Measurements from ENCODE around the gene MYL10.
A peak's percentile ranks its signal among the peaks of the same experiment; 100 is the strongest.
"Not testable (repeated sequence)": the region's sequence is repeated elsewhere in the genome, so short reads cannot be mapped to it uniquely, and the experiment has no call there.

The MYL10 gene

DNA sequence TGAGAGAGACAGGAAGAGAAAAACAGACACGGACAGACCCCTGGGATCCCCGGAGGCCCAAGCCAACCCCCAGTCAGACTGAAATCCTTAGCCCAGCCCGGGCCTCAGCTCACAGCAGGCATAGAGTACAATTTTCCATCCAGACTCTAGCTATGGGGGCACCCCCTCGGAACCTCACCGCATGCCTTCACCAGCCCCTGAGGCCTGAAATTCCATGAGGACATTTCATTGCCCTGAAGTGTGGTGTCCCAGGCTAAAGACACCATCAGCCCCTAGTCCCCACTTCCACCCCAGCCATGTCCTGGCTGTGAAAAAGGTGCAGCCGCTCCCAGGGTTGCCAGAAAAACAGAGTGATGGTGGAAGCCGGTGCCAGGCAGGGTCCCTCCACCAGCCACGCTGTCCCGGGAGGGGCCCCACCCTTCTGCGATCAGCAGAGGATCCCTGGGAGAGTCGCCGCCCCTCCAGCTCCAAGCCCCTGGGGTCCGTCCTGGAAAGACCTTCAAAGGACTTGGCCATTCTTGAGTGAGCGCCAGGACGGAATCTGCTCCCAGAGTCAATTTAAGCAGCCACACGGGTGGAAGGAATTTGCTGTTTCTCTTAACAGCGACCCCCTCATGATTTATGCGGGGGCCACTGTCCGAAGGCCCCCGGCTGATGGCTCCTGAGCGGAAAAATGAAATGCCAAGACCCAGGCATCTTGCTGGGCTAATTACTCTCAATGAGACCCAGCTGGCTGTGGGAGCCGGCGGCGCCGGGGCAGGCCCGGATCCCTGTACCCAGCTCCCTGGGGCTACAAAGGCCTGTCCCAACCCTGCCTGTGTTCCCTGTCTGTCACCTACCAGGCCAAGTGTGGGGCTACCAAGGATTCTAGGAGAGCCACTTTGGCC, 23.2 kb downstream of the MYL10 start:
- Histone ChIP-seq H3K27me3 (ENCODE audit: control insufficient read depth, insufficient read depth, low read length) (no peaks in the 10 kb centered on the region), H2AFZ (no peak overlapping the region), H3K4me3 (ENCODE audit: low read depth, low read length) (no peak overlapping the region), H3K9ac (no peak overlapping the region), H3K9me3 (ENCODE audit: control insufficient read depth, low read length) (no peaks in the 10 kb centered on the region), H3K4me2 (ENCODE audit: low read length) (no peak overlapping the region), H3K79me2 (no peaks in the 10 kb centered on the region), H3K4me1 (peaks cover 4% of the 10 kb centered on the region), H3K27ac (no peak overlapping the region), H3K36me3 (ENCODE audit: control insufficient read depth, insufficient read depth, low read length) (no peaks in the 10 kb centered on the region)
- TF ChIP-seq, protein P1, sequence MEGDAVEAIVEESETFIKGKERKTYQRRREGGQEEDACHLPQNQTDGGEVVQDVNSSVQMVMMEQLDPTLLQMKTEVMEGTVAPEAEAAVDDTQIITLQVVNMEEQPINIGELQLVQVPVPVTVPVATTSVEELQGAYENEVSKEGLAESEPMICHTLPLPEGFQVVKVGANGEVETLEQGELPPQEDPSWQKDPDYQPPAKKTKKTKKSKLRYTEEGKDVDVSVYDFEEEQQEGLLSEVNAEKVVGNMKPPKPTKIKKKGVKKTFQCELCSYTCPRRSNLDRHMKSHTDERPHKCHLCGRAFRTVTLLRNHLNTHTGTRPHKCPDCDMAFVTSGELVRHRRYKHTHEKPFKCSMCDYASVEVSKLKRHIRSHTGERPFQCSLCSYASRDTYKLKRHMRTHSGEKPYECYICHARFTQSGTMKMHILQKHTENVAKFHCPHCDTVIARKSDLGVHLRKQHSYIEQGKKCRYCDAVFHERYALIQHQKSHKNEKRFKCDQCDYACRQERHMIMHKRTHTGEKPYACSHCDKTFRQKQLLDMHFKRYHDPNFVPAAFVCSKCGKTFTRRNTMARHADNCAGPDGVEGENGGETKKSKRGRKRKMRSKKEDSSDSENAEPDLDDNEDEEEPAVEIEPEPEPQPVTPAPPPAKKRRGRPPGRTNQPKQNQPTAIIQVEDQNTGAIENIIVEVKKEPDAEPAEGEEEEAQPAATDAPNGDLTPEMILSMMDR (IDR thresholded peaks at IDR 0.05), result no peak

DNA sequence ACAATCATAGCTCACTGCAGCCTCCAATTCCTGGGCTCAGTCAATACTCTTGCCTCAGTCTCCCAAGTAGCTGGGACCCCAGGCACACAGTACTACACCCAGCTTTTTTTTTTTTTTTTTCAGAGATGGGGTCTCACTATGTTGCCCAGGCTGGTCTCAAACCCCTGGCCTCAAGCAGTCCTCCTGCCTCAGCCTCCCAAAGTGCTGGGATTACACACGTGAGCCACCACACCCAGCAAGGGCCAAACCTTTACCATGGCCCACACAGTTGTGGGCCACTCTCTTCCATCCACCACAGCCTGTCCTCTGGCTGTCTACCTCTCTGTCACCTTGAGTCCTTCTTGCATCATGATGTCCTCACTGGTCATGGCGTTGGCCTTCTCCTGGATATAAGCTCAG, 24.2 kb downstream of the MYL10 start:
- not testable (repeated sequence) for H3K4me3 ChIP-seq (ENCODE audit: low read depth, low read length); H3K9me3 ChIP-seq (ENCODE audit: control insufficient read depth, low read length); H2AFZ ChIP-seq; H3K79me2 ChIP-seq; H3K27ac ChIP-seq; H3K27me3 ChIP-seq (ENCODE audit: control insufficient read depth, insufficient read depth, low read length); H3K36me3 ChIP-seq (ENCODE audit: control insufficient read depth, insufficient read depth, low read length); H3K9ac ChIP-seq; H3K4me1 ChIP-seq; H3K4me2 ChIP-seq (ENCODE audit: low read length)

DNA sequence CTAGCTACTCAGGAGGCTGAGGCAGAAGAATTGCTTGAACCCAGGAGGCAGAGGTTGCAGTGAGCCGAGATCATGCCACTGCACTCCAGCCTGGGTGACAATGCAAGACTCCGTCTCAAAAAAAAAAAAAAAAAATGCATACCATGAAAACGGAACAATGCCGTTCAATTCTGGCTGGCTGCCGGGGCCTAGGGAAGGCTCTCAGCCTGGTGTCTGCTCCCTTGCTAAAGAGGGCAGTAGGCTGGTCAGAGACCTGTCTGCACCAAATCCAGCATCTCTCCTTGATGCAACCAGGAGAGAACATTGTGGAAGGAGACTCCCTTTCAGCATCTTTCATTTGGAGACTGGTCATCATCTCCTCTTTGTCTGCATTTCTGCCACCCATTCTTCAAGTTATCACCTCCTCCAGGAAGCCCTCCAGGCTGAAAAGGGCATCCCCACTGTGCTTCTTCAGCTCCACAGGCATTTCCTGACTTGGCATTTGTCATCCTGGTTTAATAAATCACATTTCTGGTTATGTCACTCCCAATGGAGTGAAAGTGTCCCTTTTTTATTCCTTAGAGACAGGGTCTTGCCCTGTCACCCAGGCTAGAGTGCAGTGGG, 24.7 kb downstream of the MYL10 start:
- TF ChIP-seq, protein P1 (IDR thresholded peaks at IDR 0.05), result no peak

DNA sequence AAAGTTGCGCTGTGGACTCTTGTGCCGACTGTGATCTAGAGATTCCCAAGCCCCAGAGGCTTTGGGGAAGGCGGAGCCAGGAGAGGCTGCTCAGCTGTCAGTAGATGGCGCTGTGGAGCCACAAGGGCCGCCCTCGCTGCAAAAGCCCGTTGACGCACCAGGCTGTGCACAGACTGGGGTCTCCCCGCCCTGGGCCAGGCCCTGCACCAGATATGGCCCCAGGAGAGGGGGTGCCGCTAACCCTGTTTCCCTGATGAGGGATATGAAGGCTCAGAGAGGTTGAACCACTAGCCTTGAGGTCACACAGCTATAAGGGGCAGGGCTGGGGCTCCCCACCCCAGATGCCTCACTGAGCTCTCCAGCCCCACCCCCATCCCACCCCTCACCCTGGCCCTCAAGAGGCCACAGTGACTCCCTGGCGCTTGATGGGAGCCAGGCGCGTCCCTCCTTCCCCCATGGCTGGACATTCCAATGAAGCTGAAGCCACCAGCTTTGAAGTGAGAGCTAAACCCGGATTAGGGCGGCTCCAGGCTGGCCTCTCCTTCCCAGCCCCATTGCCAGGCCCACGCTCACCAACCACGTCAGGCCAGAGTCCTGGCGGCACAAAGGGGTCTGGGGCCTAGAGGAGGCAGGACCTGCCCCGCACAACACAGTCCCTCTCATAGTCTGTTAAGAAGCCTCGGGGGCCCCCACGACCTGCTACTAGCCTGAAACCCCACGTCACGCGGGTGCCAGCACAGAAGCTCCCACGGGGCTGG, 26.4 kb downstream of the MYL10 start:
- H2AFZ ChIP-seq, result peak overlapping the region; percentile 34
- H3K9ac ChIP-seq, result no peak overlapping the region
- H3K4me1 ChIP-seq, result no peaks in the 10 kb centered on the region
- H3K27me3 ChIP-seq (ENCODE audit: control insufficient read depth, insufficient read depth, low read length), result no peaks in the 10 kb centered on the region
- H3K27ac ChIP-seq, result no peak overlapping the region
- H3K4me2 ChIP-seq (ENCODE audit: low read length), result peak overlapping the region; percentile 26
- no peaks in the 10 kb centered on the region for H3K9me3 ChIP-seq (ENCODE audit: control insufficient read depth, low read length)
- H3K79me2 ChIP-seq, result no peaks in the 10 kb centered on the region
- H3K4me3 ChIP-seq (ENCODE audit: low read depth, low read length), result no peak overlapping the region
- TF ChIP-seq, protein P1 (IDR thresholded peaks at IDR 0.05), result peak; percentile 85
- no peaks in the 10 kb centered on the region for H3K36me3 ChIP-seq (ENCODE audit: control insufficient read depth, insufficient read depth, low read length)

More for the DNA sequence above, 24.7 kb downstream of the MYL10 start:
- H3K27ac ChIP-seq, result no peak overlapping the region
- no peak overlapping the region for H2AFZ ChIP-seq
- no peaks in the 10 kb centered on the region for H3K79me2 ChIP-seq
- H3K27me3 ChIP-seq (ENCODE audit: control insufficient read depth, insufficient read depth, low read length), result no peaks in the 10 kb centered on the region
- no peaks in the 10 kb centered on the region for H3K36me3 ChIP-seq (ENCODE audit: control insufficient read depth, insufficient read depth, low read length)
- H3K9me3 ChIP-seq (ENCODE audit: control insufficient read depth, low read length), result no peaks in the 10 kb centered on the region
- H3K4me3 ChIP-seq (ENCODE audit: low read depth, low read length), result no peak overlapping the region
- H3K4me1 ChIP-seq, result peaks cover 4% of the 10 kb centered on the region
- no peak overlapping the region for H3K9ac ChIP-seq
- no peak overlapping the region for H3K4me2 ChIP-seq (ENCODE audit: low read length)

DNA sequence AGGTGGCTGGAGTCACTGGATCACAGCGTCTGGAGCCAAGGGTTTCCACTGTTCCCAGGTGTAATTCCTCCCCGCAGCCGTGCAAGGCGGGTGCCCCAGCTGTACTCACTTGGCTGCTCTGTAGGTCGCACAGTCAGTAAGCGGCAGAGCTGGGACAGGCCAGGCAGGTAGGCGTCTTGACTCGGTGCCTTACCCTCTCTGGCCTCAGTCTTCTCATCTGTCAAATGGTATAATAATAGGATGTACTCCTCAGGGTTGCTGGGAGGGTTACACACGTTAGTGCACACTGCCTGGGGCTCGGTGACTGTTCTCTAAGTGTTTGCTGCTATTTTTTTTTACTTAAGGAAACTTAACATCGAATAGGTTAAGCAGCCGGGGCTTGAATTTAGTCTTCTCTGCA, 27.0 kb downstream of the MYL10 start:
- Histone ChIP-seq H3K36me3 (ENCODE audit: control insufficient read depth, insufficient read depth, low read length) (no peaks in the 10 kb centered on the region), H3K4me1 (no peaks in the 10 kb centered on the region), H3K9ac (no peak overlapping the region), H3K79me2 (no peaks in the 10 kb centered on the region), H3K4me2 (ENCODE audit: low read length) (peak overlapping the region; percentile 26), H2AFZ (peak overlapping the region; percentile 34), H3K27ac (no peak overlapping the region), H3K4me3 (ENCODE audit: low read depth, low read length) (no peak overlapping the region), H3K27me3 (ENCODE audit: control insufficient read depth, insufficient read depth, low read length) (no peaks in the 10 kb centered on the region), H3K9me3 (ENCODE audit: control insufficient read depth, low read length) (no peaks in the 10 kb centered on the region)
- TF ChIP-seq, protein P1 (IDR thresholded peaks at IDR 0.05), result no peak

Data from parathyroid adenoma (tissue), 2 donors.